ENCODE data around the gene FNIP1. TPM values are rescaled to one million over a fixed set of nuclear protein-coding genes. Genes with fewer than 3 reads are reported as not detected.

The FNIP1 gene
- total RNA-seq, 1 experiment from 2014 or later, result 16.4 TPM

GRCh38 chr5:131664929-131665328 is 131.9 kb downstream of the FNIP1 start:
- no peak for TF ChIP-seq FOSL1 (IDR thresholded peaks at IDR 0.05; ENCODE audit: low read depth)
- no peak for TF ChIP-seq ZNF274 (IDR thresholded peaks at IDR 0.05; ENCODE audit: low read depth, low read length)
- TF ChIP-seq RAD21 (IDR thresholded peaks at IDR 0.05; ENCODE audit: low read depth), result no peak
- TF ChIP-seq CEBPB (IDR thresholded peaks at IDR 0.05; ENCODE audit: low read depth), result no peak
- no peak for TF ChIP-seq ZFX (IDR thresholded peaks at IDR 0.05)
- TF ChIP-seq EZH2 (IDR thresholded peaks at IDR 0.05), result no peak
- TF ChIP-seq REST (IDR thresholded peaks at IDR 0.05; ENCODE audit: low read depth), result no peak
- H3K4me3 ChIP-seq (replicated peaks in 1 of 2; ENCODE audit: low read depth in 1 of 2, low read length in 2 of 2), result no peak overlapping the region

GRCh38 chr5:131661933-131662332 is 134.9 kb downstream of the FNIP1 start:
- H3K36me3 ChIP-seq (ENCODE audit: control insufficient read depth in 1 of 2, insufficient read depth in 2 of 2, low read length in 2 of 2), result no peaks in the 10 kb centered on the region
- ChIA-PET RAD21 (ENCODE audit: low non-redundant PET in 1 of 2, low total read pairs in 2 of 2, uncharacterized antibody in 2 of 2, unreplicated experiment in 2 of 2) (no interaction called here), POLR2A (no interaction called here), CTCF (no interaction called here)
- no peak overlapping the region for H2AFZ ChIP-seq (ENCODE audit: low read depth, low read length, poor library complexity, severe bottlenecking)
- no peaks in the 10 kb centered on the region for H3K9me3 ChIP-seq (ENCODE audit: control insufficient read depth in 1 of 2, insufficient read depth in 1 of 2, low read depth in 1 of 2, low read length in 2 of 2)
- no peaks in the 10 kb centered on the region for H3K4me1 ChIP-seq (ENCODE audit: control insufficient read depth in 1 of 2, insufficient read depth in 2 of 2, low read length in 2 of 2)
- no peaks in the 10 kb centered on the region for H4K20me1 ChIP-seq (ENCODE audit: insufficient read depth)
- H3K27me3 ChIP-seq (ENCODE audit: insufficient read depth, low read length), result no peaks in the 10 kb centered on the region
- no peak for ATAC-seq
- intact Hi-C loops (cut with micrococcal nuclease), result no loop called here
- no peak for DNase-seq (ENCODE audit: low read depth, low spot score)
- no peak overlapping the region for H3K27ac ChIP-seq (ENCODE audit: low read depth, low read length)
- no peaks in the 10 kb centered on the region for H3K79me2 ChIP-seq (ENCODE audit: insufficient read depth, low read length)
- H3K4me2 ChIP-seq (ENCODE audit: low read length), result no peak overlapping the region
- H3K4me3 ChIP-seq (replicated peaks in 1 of 2; ENCODE audit: low read depth in 1 of 2, low read length in 2 of 2), result no peak overlapping the region
- no peaks in the 10 kb centered on the region for H3K9me2 ChIP-seq (ENCODE audit: insufficient read depth)
- no peak overlapping the region for H3K9ac ChIP-seq (ENCODE audit: low read length)
- no TSS peak for BruUV-seq (replicated peaks)
- TF ChIP-seq EGR1 (IDR thresholded peaks at IDR 0.05; ENCODE audit: low read depth) (no peak), CEBPB (IDR thresholded peaks at IDR 0.05; ENCODE audit: low read depth) (no peak), EZH2 (IDR thresholded peaks at IDR 0.05) (no peak), YY1 (IDR thresholded peaks at IDR 0.05; ENCODE audit: extremely low read depth, insufficient replicate concordance, low read depth, low read length) (no peak), RAD21 (IDR thresholded peaks at IDR 0.05; ENCODE audit: low read depth) (no peak), CTCF (IDR thresholded peaks at IDR 0.05 in 2 of 3, conservative IDR thresholded peaks at IDR 0.05 in 1 of 3; ENCODE audit: borderline replicate concordance in 1 of 3, insufficient read depth in 1 of 3, low read depth in 2 of 3, low read length in 2 of 3) (no peak), EZH2phosphoT487 (IDR thresholded peaks at IDR 0.05; ENCODE audit: borderline replicate concordance) (no peak), MAX (IDR thresholded peaks at IDR 0.05) (no peak), POLR2AphosphoS5 (IDR thresholded peaks at IDR 0.05; ENCODE audit: low read depth, low read length) (no peak), JUND (IDR thresholded peaks at IDR 0.05) (no peak), SIN3A (IDR thresholded peaks at IDR 0.05; ENCODE audit: low read depth) (no peak), ZFX (IDR thresholded peaks at IDR 0.05) (no peak), ATF3 (IDR thresholded peaks at IDR 0.05) (no peak), SP1 (IDR thresholded peaks at IDR 0.05; ENCODE audit: low read depth) (no peak)

More at GRCh38 chr5:131664929-131665328, 131.9 kb downstream of the FNIP1 start:
- 0 out of 4 replicates have a peak, but pooled peaks cover 0 to 2% of the 10 kb centered on the region in 2 experiments for H3K36me3 ChIP-seq (ENCODE audit: control insufficient read depth in 1 of 2, insufficient read depth in 2 of 2, low read length in 2 of 2)
- no TSS peak for BruUV-seq (replicated peaks)
- RAD21 ChIA-PET (ENCODE audit: low non-redundant PET in 1 of 2, low total read pairs in 2 of 2, uncharacterized antibody in 2 of 2, unreplicated experiment in 2 of 2), result no interaction called here
- DNase-seq (ENCODE audit: low read depth, low spot score) (no peak), ATAC-seq (no peak)
- no peaks in the 10 kb centered on the region for H3K27me3 ChIP-seq (ENCODE audit: insufficient read depth, low read length)
- no peaks in the 10 kb centered on the region for H4K20me1 ChIP-seq (ENCODE audit: insufficient read depth)
- intact Hi-C loops (cut with micrococcal nuclease), result no loop called here
- no peak overlapping the region for H2AFZ ChIP-seq (ENCODE audit: low read depth, low read length, poor library complexity, severe bottlenecking)
- H3K9me2 ChIP-seq (ENCODE audit: insufficient read depth), result no peaks in the 10 kb centered on the region
- H3K4me2 ChIP-seq (ENCODE audit: low read length), result no peak overlapping the region
- no peaks in the 10 kb centered on the region for H3K79me2 ChIP-seq (ENCODE audit: insufficient read depth, low read length)
- H3K27ac ChIP-seq (ENCODE audit: low read depth, low read length), result no peak overlapping the region
- H3K9me3 ChIP-seq (ENCODE audit: control insufficient read depth in 1 of 2, insufficient read depth in 1 of 2, low read depth in 1 of 2, low read length in 2 of 2), result no peaks in the 10 kb centered on the region
- CTCF ChIA-PET, result no interaction called here
- no peaks in the 10 kb centered on the region for H3K4me1 ChIP-seq (ENCODE audit: control insufficient read depth in 1 of 2, insufficient read depth in 2 of 2, low read length in 2 of 2)
- no peak overlapping the region for H3K9ac ChIP-seq (ENCODE audit: low read length)
- POLR2A ChIA-PET, result no interaction called here

Measured in HCT116 (cell line).